Caco-2 (cell line): Measurements from ENCODE around the gene AMPD3. TPM values are rescaled to one million over a fixed set of nuclear protein-coding genes. Genes with fewer than 3 reads are reported as not detected.
A peak's percentile ranks its signal among the peaks of the same experiment; 100 is the strongest.

Experiments
- BruUV-seq: library from RNA; stranded (reverse); fragments of 400-500 nt; replicated peaks from 2 replicates; lab custom pipeline; 2021; lab: Mats Ljungman, UMichigan
- CTCF ChIA-PET: fragments of 300-600 bp; sonication (Branson Sonifier 250); formaldehyde crosslinking; loops from one replicate; lab custom pipeline; 2022; ENCODE audit warnings: antibody characterized with exemption; lab: Charles Lee
- POLR2A ChIA-PET: fragments of 300-600 bp; sonication (Branson Sonifier 250); formaldehyde crosslinking; loops from one replicate; lab custom pipeline; 2022; ENCODE audit warnings: antibody characterized with exemption; lab: Charles Lee
- DNase-seq, 2 experiments: peaks; one replicate each; pipeline versions ENCODE4 v3.0.0 to v3.0.0-alpha.2; 2020 to 2022
- H3K27me3 ChIP-seq: replicated peaks from 2 replicates; pipeline ENCODE4 v1.6.0; 2011; ENCODE audit warnings: low read length; ENCODE audit not compliant: control insufficient read depth, insufficient read depth
- H3K36me3 ChIP-seq: 2 replicates; pipeline ENCODE4 v1.5.1; 2011; ENCODE audit warnings: low read length; ENCODE audit not compliant: control insufficient read depth, insufficient read depth
- H3K4me1 ChIP-seq: fragments of 250-450 bp; sonication (Bioruptor Pico); 2 replicates; pipeline ENCODE4 v1.5.1; 2020; ENCODE audit warnings: mild to moderate bottlenecking
- H3K4me3 ChIP-seq: 2 replicates; pipeline ENCODE4 v1.5.1; 2011; ENCODE audit warnings: low read depth, mild to moderate bottlenecking, control low read depth, low read length
- H3K9me3 ChIP-seq: fragments of 250-450 bp; sonication (Bioruptor Pico); 2 replicates; pipeline ENCODE4 v1.5.1; 2020; ENCODE audit warnings: mild to moderate bottlenecking, moderate library complexity
- H3K27ac Mint-ChIP-seq: one replicate; pipeline ENCODE4 v1.8.0; 2022; ENCODE audit warnings: mixed read lengths; ENCODE audit not compliant: unreplicated experiment
- H3K27me3 Mint-ChIP-seq: one replicate; pipeline ENCODE4 v1.8.0; 2022; ENCODE audit warnings: mixed read lengths; ENCODE audit not compliant: insufficient read depth, unreplicated experiment
- H3K36me3 Mint-ChIP-seq: one replicate; pipeline ENCODE4 v1.8.0; 2022; ENCODE audit warnings: mild to moderate bottlenecking, mixed read lengths; ENCODE audit not compliant: insufficient read depth, unreplicated experiment
- H3K4me1 Mint-ChIP-seq: one replicate; pipeline ENCODE4 v1.8.0; 2022; ENCODE audit warnings: low read depth, mixed read lengths; ENCODE audit not compliant: unreplicated experiment
- H3K4me3 Mint-ChIP-seq: one replicate; pipeline ENCODE4 v1.8.0; 2022; ENCODE audit warnings: mild to moderate bottlenecking, moderate library complexity, mixed read lengths; ENCODE audit not compliant: unreplicated experiment
- H3K9me3 Mint-ChIP-seq: one replicate; pipeline ENCODE4 v1.8.0; 2022; ENCODE audit warnings: mixed read lengths; ENCODE audit not compliant: unreplicated experiment
- CTCF ChIP-seq, 2 experiments: fragments of 200-600 bp in 1 of 2; IDR thresholded peaks; 1 replicate in 1 of 2; 2 replicates in 1 of 2; pipeline versions ENCODE4 v1.5.1 to v1.8.0; 2011 to 2022; ENCODE audit warnings: antibody characterized with exemption in 1 of 2, control low read depth in 1 of 2, inconsistent platforms in 1 of 2, low read depth in 1 of 2, low read length in 1 of 2, mild to moderate bottlenecking in 1 of 2, moderate library complexity in 1 of 2; ENCODE audit not compliant: insufficient read depth in 1 of 2, severe bottlenecking in 1 of 2, unreplicated experiment in 1 of 2
- intact Hi-C: fragments of 100-400 bp; cut with micrococcal nuclease; formaldehyde crosslinking; loops from one replicate; pipeline ENCODE4 v1.10.0; 2022; ENCODE audit not compliant: unreplicated experiment
- total RNA-seq: library from RNA; stranded (reverse); gene quantifications from 2 replicates; pipeline ENCODE4 v1.2.3, GENCODE V29; 2022

AMPD3 gene
- total RNA-seq, 1 experiment from 2014 or later, result 13.4 TPM

GRCh38 chr11:10407055-10407454 is 48.0 kb upstream of the AMPD3 start:
- no peaks in the 10 kb centered on the region for H3K27me3 ChIP-seq
- H3K4me3 ChIP-seq, result no peak overlapping the region
- POLR2A ChIA-PET, result no interaction called here
- no peaks in the 10 kb centered on the region for H3K36me3 ChIP-seq
- CTCF ChIA-PET, result interaction anchor here (1.3 kb wide), 3 partner anchors 107 to 328 kb away, joined by 6 to 9 read pairs (median 7); partner anchors contain the start of gene RNF141
- H3K36me3 Mint-ChIP-seq, result peaks cover 7% of the 10 kb centered on the region
- no peaks in the 10 kb centered on the region for H3K9me3 ChIP-seq
- peaks cover 16% of the 10 kb centered on the region for H3K4me1 Mint-ChIP-seq
- no peaks in the 10 kb centered on the region for H3K27me3 Mint-ChIP-seq
- H3K4me3 Mint-ChIP-seq, result no peak overlapping the region
- H3K4me1 ChIP-seq, result peaks cover 14% of the 10 kb centered on the region
- no peak for TF ChIP-seq CTCF (IDR thresholded peaks at IDR 0.05; ENCODE audit: insufficient read depth in 1 of 2, low read depth in 1 of 2, low read length in 1 of 2, severe bottlenecking in 1 of 2, unreplicated experiment in 1 of 2)
- intact Hi-C loops, result loop anchor here (2.0 to 5.0 kb wide), 3 partner anchors 45 to 218 kb away; no protein-coding TSS in a partner anchor
- H3K9me3 Mint-ChIP-seq, result peaks cover 10% of the 10 kb centered on the region
- H3K27ac Mint-ChIP-seq, result no peak overlapping the region
- no TSS peak for BruUV-seq
- no peak for DNase-seq

- DNase-seq, result no peak
- Mint-ChIP-seq H3K9me3 (peaks cover 14% of the 10 kb centered on the region), H3K27ac (peak overlapping the region; percentile 52), H3K4me1 (peaks cover 16% of the 10 kb centered on the region), H3K4me3 (no peak overlapping the region), H3K27me3 (no peaks in the 10 kb centered on the region), H3K36me3 (peaks cover 9% of the 10 kb centered on the region)
- peaks cover 14% of the 10 kb centered on the region for H3K4me1 ChIP-seq
- H3K4me3 ChIP-seq, result no peak overlapping the region
- ChIA-PET POLR2A (no interaction called here), CTCF (no interaction called here)
- no peaks in the 10 kb centered on the region for H3K9me3 ChIP-seq
- intact Hi-C loops, result loop anchor here (2.0 to 5.0 kb wide), 3 partner anchors 44 to 217 kb away; no protein-coding TSS in a partner anchor
- no peak for TF ChIP-seq CTCF (IDR thresholded peaks at IDR 0.05; ENCODE audit: insufficient read depth in 1 of 2, low read depth in 1 of 2, low read length in 1 of 2, severe bottlenecking in 1 of 2, unreplicated experiment in 1 of 2)
- no peaks in the 10 kb centered on the region for H3K27me3 ChIP-seq
- no peaks in the 10 kb centered on the region for H3K36me3 ChIP-seq
- no TSS peak for BruUV-seq
Measured at GRCh38 chr11:10407749-10408685, 47.0 kb upstream of the AMPD3 start.

- H3K36me3 ChIP-seq, result no peaks in the 10 kb centered on the region
- ChIA-PET CTCF (no interaction called here), POLR2A (no interaction called here)
- intact Hi-C loops, result loop anchor here (5.0 kb wide), 2 partner anchors 43 to 103 kb away; no protein-coding TSS in a partner anchor
- peaks cover 14% of the 10 kb centered on the region for H3K4me1 ChIP-seq
- no peak overlapping the region for H3K4me3 Mint-ChIP-seq
- peaks cover 14% of the 10 kb centered on the region for H3K9me3 Mint-ChIP-seq
- no peak overlapping the region for H3K4me3 ChIP-seq
- peaks cover 11% of the 10 kb centered on the region for H3K36me3 Mint-ChIP-seq
- TF ChIP-seq CTCF (IDR thresholded peaks at IDR 0.05; ENCODE audit: insufficient read depth in 1 of 2, low read depth in 1 of 2, low read length in 1 of 2, severe bottlenecking in 1 of 2, unreplicated experiment in 1 of 2), result no peak
- no peaks in the 10 kb centered on the region for H3K27me3 ChIP-seq
- H3K27me3 Mint-ChIP-seq, result no peaks in the 10 kb centered on the region
- peaks cover 16% of the 10 kb centered on the region for H3K4me1 Mint-ChIP-seq
- H3K27ac Mint-ChIP-seq, result no peak overlapping the region
- H3K9me3 ChIP-seq, result no peaks in the 10 kb centered on the region
- no TSS peak for BruUV-seq
- DNase-seq, result no peak
Measured at GRCh38 chr11:10409207-10409661, 45.8 kb upstream of the AMPD3 start.
